Measurements from ENCODE around the gene HSPA1L.

The HSPA1L gene

GRCh38 chr6:31765559-31765909 is 49.5 kb downstream of the HSPA1L start:
- TF ChIP-seq ZNF473 (tag by site-specific recombination; IDR thresholded peaks at IDR 0.05), result no peak
- no peak for TF ChIP-seq ZNF777 (tag by site-specific recombination; IDR thresholded peaks at IDR 0.05; ENCODE audit: borderline replicate concordance)
- no peak for TF ChIP-seq ZNF138 (tag by site-specific recombination; IDR thresholded peaks at IDR 0.05; ENCODE audit: borderline replicate concordance)
- no peak for TF ChIP-seq BCL6B (tag by site-specific recombination; IDR thresholded peaks at IDR 0.05)
- TF ChIP-seq ZNF837 (tag by site-specific recombination; IDR thresholded peaks at IDR 0.05), result no peak
- TF ChIP-seq ZNF692 (tag by site-specific recombination; IDR thresholded peaks at IDR 0.05), result no peak
- TF ChIP-seq ZBTB26 (tag by site-specific recombination; optimal IDR thresholded peaks at IDR 0.05), result no peak
- TF ChIP-seq HOXD13 (CRISPR knock-in tag; IDR thresholded peaks at IDR 0.05; ENCODE audit: borderline replicate concordance), result no peak
- TF ChIP-seq FEZF1 (tag by site-specific recombination; IDR thresholded peaks at IDR 0.05), result no peak
- no peak for TF ChIP-seq ZNF394 (tag by site-specific recombination; IDR thresholded peaks at IDR 0.05; ENCODE audit: borderline replicate concordance)
- no peak for TF ChIP-seq ZNF645 (tag by site-specific recombination; IDR thresholded peaks at IDR 0.05)
- no peak for TF ChIP-seq ZNF76 (tag by site-specific recombination; IDR thresholded peaks at IDR 0.05; ENCODE audit: borderline replicate concordance, low read depth)
- no peak for TF ChIP-seq ZNF2 (tag by site-specific recombination; IDR thresholded peaks at IDR 0.05)
- TF ChIP-seq ZSCAN5A (tag by site-specific recombination; IDR thresholded peaks at IDR 0.05), result no peak
- TF ChIP-seq ZFP69B (tag by site-specific recombination; IDR thresholded peaks at IDR 0.05), result no peak
- no peak for TF ChIP-seq ZBTB20 (tag by site-specific recombination; IDR thresholded peaks at IDR 0.05)
- peaks cover 4 to 44% of the 10 kb centered on the region in 2 experiments; a peak in 1 of 3 replicates for H3K36me3 ChIP-seq (ENCODE audit: control insufficient read depth in 2 of 2, insufficient read depth in 1 of 2, low read length in 2 of 2)
- no peak overlapping the region for H3K4me3 ChIP-seq (ENCODE audit: low read depth, low read length)
- H3K9me3 ChIP-seq (ENCODE audit: control insufficient read depth, insufficient read depth, low read depth, low read length), result no peaks in the 10 kb centered on the region
- CTCF ChIA-PET, result interaction anchor here (0.6 to 1.9 kb wide), 2 partner anchors 12 to 30 kb away, joined by 3 to 6 read pairs; partner anchors contain the start of gene VARS1
- no peaks in the 10 kb centered on the region for H3K4me1 ChIP-seq (ENCODE audit: control insufficient read depth, insufficient read depth, low read length)
- POLR2A ChIA-PET, result interaction anchor here (0.8 kb wide), 2 partner anchors 13 to 50 kb away, joined by 3 read pairs; partner anchors contain the start of genes HSPA1A and HSPA1L
- no peak overlapping the region; the same call in 1 of the 2 replicates for H3K27ac ChIP-seq (ENCODE audit: extremely low read depth, low read depth, low read length)

- no peak overlapping the region for H3K4me3 ChIP-seq (ENCODE audit: low read depth, low read length)
- ChIA-PET POLR2A (interaction anchor here (0.6 to 1.7 kb wide), 3 partner anchors 25 to 70 kb away, joined by 4 to 8 read pairs (median 5); partner anchors contain the start of genes HSPA1B and MSH5), CTCF (interaction anchor here (0.7 to 2.1 kb wide), 2 partner anchors 9 to 16 kb away, joined by 3 to 5 read pairs; no protein-coding TSS in a partner anchor)
- no peaks in the 10 kb centered on the region for H3K9me3 ChIP-seq (ENCODE audit: control insufficient read depth, insufficient read depth, low read depth, low read length)
- peak; percentile 81; the same call in 1 of the 2 replicates for TF ChIP-seq SCRT2 (tag by site-specific recombination; IDR thresholded peaks at IDR 0.05)
- TF ChIP-seq ZNF2 (tag by site-specific recombination; IDR thresholded peaks at IDR 0.05), result no peak
- no peak for TF ChIP-seq ZNF184 (tag by site-specific recombination; IDR thresholded peaks at IDR 0.05)
- TF ChIP-seq ZNF624 (tag by site-specific recombination; IDR thresholded peaks at IDR 0.05), result no peak
- TF ChIP-seq WT1 (tag by site-specific recombination; IDR thresholded peaks at IDR 0.05), result peak; percentile 35; the same call in 1 of the 2 replicates
- no peak overlapping the region for H3K27ac ChIP-seq (ENCODE audit: extremely low read depth, low read depth, low read length)
- no peaks in the 10 kb centered on the region for H3K4me1 ChIP-seq (ENCODE audit: control insufficient read depth, insufficient read depth, low read length)
- peaks cover 13 to 57% of the 10 kb centered on the region in 2 experiments; a peak in 2 of 3 replicates for H3K36me3 ChIP-seq (ENCODE audit: control insufficient read depth in 2 of 2, insufficient read depth in 1 of 2, low read length in 2 of 2)
Measured at GRCh38 chr6:31764198-31764597, 50.9 kb downstream of the HSPA1L start.

Data from HEK293 (cell line).